CD14-positive monocyte (primary cell): ENCODE results near the gene ARHGAP15. TPM values are rescaled to one million over a fixed set of nuclear protein-coding genes. Genes with fewer than 3 reads are reported as not detected.

ENCODE experiments used
- DNase-seq, 3 donors: peaks; one replicate each; pipeline ENCODE4 v3.0.0-alpha.2; 2011 to 2022
- H2AFZ ChIP-seq: 2 replicates; pipeline ENCODE4 v1.6.0; 2012; ENCODE audit warnings: mild to moderate bottlenecking, low read depth, low read length, inconsistent platforms; ENCODE audit not compliant: insufficient read depth, poor library complexity, severe bottlenecking
- H3K27ac ChIP-seq, 2 donors: 1 replicate in 1 of 2; 2 replicates in 1 of 2; pipeline ENCODE4 v1.5.1; 2012 to 2013; ENCODE audit warnings: low read length in 2 of 2, control low read depth in 1 of 2, inconsistent platforms in 1 of 2, low read depth in 1 of 2, mild to moderate bottlenecking in 1 of 2
- H3K27me3 ChIP-seq, 2 donors: one replicate each; pipeline versions ENCODE4 v1.6.0 to v1.6.1; 2011 to 2013; ENCODE audit warnings: low read length in 2 of 2; ENCODE audit not compliant: control insufficient read depth in 2 of 2, insufficient read depth in 2 of 2
- H3K36me3 ChIP-seq, 2 donors: replicated peaks in 1 of 2; 1 replicate in 1 of 2; 2 replicates in 1 of 2; pipeline versions ENCODE4 v1.5.1 to v1.6.1; 2012 to 2013; ENCODE audit warnings: low read length in 2 of 2, control low read depth in 1 of 2, inconsistent platforms in 1 of 2, mild to moderate bottlenecking in 1 of 2; ENCODE audit not compliant: insufficient read depth in 2 of 2, control insufficient read depth in 1 of 2
- H3K4me1 ChIP-seq, 2 donors: 1 replicate in 1 of 2; 2 replicates in 1 of 2; pipeline versions ENCODE4 v1.5.1 to v1.6.1; 2012 to 2013; ENCODE audit warnings: low read length in 2 of 2, control low read depth in 1 of 2, inconsistent platforms in 1 of 2, mild to moderate bottlenecking in 1 of 2, moderate library complexity in 1 of 2; ENCODE audit not compliant: insufficient read depth in 2 of 2, control insufficient read depth in 1 of 2
- H3K4me2 ChIP-seq: replicated peaks from 2 replicates; pipeline ENCODE3; 2012; ENCODE audit warnings: low read length, moderate library complexity, mild to moderate bottlenecking; ENCODE audit not compliant: poor library complexity, severe bottlenecking; ENCODE audit errors: extremely low read depth
- H3K4me3 ChIP-seq, 3 experiments: fragments of 200-600 bp in 1 of 3; sonication (generic) in 1 of 3; replicated peaks in 1 of 3; 1 replicate in 2 of 3; 2 replicates in 1 of 3; pipeline ENCODE4 v1.5.1; 2011 to 2013; ENCODE audit warnings: low read length in 3 of 3, mild to moderate bottlenecking in 3 of 3, control low read depth in 2 of 3, low read depth in 2 of 3, inconsistent platforms in 1 of 3, moderate library complexity in 1 of 3
- H3K79me2 ChIP-seq: 2 replicates; pipeline ENCODE4 v1.6.0; 2012; ENCODE audit warnings: mild to moderate bottlenecking, control low read depth, inconsistent platforms, low read length, moderate library complexity; ENCODE audit not compliant: insufficient read depth
- H3K9ac ChIP-seq: 2 replicates; pipeline ENCODE4 v1.6.0; 2017; ENCODE audit warnings: low read length, mild to moderate bottlenecking; ENCODE audit not compliant: insufficient read depth, poor library complexity, severe bottlenecking
- H3K9me3 ChIP-seq, 2 donors: replicated peaks in 1 of 2; 1 replicate in 1 of 2; 2 replicates in 1 of 2; pipeline versions ENCODE4 v1.5.1 to v1.6.1; 2012 to 2013; ENCODE audit warnings: low read length in 2 of 2, control low read depth in 1 of 2; ENCODE audit not compliant: control insufficient read depth in 1 of 2, insufficient read depth in 1 of 2
- H4K20me1 ChIP-seq: 2 replicates; pipeline ENCODE4 v1.6.0; 2012; ENCODE audit warnings: mild to moderate bottlenecking, low read length, control low read depth, moderate library complexity; ENCODE audit not compliant: insufficient read depth
- H3K27ac Mint-ChIP-seq, 7 donors: one replicate each; pipeline ENCODE4 v1.8.0; 2020; ENCODE audit warnings: mild to moderate bottlenecking in 7 of 7, mixed read lengths in 7 of 7, moderate library complexity in 6 of 7, inconsistent platforms in 2 of 7
- H3K27me3 Mint-ChIP-seq, 3 donors: one replicate each; pipeline ENCODE4 v1.8.0; 2021 to 2022; ENCODE audit warnings: low read depth in 3 of 3, mild to moderate bottlenecking in 3 of 3, mixed read lengths in 3 of 3, moderate library complexity in 3 of 3, inconsistent platforms in 1 of 3
- H3K36me3 Mint-ChIP-seq, 2 donors: one replicate each; pipeline ENCODE4 v1.8.0; 2020; ENCODE audit warnings: mixed read lengths in 2 of 2, inconsistent platforms in 1 of 2, mild to moderate bottlenecking in 1 of 2
- H3K4me1 Mint-ChIP-seq: one replicate; pipeline ENCODE4 v1.8.0; 2020; ENCODE audit warnings: mild to moderate bottlenecking, mixed read lengths
- H3K4me3 Mint-ChIP-seq, 2 donors: one replicate each; pipeline ENCODE4 v1.8.0; 2020; ENCODE audit warnings: mild to moderate bottlenecking in 2 of 2, mixed read lengths in 2 of 2, moderate library complexity in 1 of 2
- H3K9me3 Mint-ChIP-seq, 7 donors: one replicate each; pipeline ENCODE4 v1.8.0; 2020 to 2022; ENCODE audit warnings: mixed read lengths in 7 of 7, mild to moderate bottlenecking in 6 of 7, moderate library complexity in 6 of 7, inconsistent platforms in 2 of 7
- WGBS: methylation state at CpG from one replicate; pipeline ENCODE4 v1.1.5; 2013; ENCODE audit warnings: missing lambda C conversion rate; ENCODE audit not compliant: insufficient coverage; 5-methylcytosine and 5-hydroxymethylcytosine counted together
- intact Hi-C, 2 donors: fragments of 100-400 bp; cut with micrococcal nuclease; formaldehyde crosslinking; loops; one replicate each; pipeline versions ENCODE4 v1.15.0 to v1.15.1; 2023
- polyA plus RNA-seq, 3 donors: library from polyadenylated mRNA; depleted of rRNA in 1 of 3; unstranded in 2 of 3; stranded (reverse) in 1 of 3; fragments of 300-500 nt in 2 of 3; fragments of >200 nt in 1 of 3; fragmentation: Illumina TruSeq in 2 of 3; gene quantifications; 1 replicate in 2 of 3; 2 replicates in 1 of 3; pipeline ENCODE4 v1.2.3, GENCODE V29; 2012 to 2021
- TF ChIP-seq, protein P1 (sequence below): fragments of 200-600 bp; IDR thresholded peaks from one replicate; pipeline ENCODE4 v1.8.0; 2022; ENCODE audit warnings: antibody characterized with exemption, mild to moderate bottlenecking

Gene ARHGAP15
- polyA plus RNA-seq, 3 donors, result 35.4 to 50.9 (median 50.7) TPM

DNA sequence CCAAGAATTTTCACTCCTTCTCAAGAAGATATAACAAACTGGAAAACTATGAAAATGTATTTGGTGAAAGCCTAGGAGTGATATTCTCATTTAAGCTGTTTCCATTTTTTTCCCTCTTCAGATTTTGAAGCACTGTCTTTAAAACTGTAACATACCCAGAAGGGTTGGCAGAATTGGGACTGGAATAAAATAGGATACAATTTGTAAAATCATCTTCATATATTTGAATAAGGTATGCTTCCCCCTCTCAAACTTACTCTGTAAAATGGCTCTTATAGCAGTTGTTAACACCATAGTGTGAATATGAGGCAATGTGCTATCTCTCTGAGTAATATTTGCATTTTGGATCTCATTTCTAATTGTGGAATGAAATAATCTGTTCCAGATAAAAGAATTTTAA is 676.4 kb downstream of the ARHGAP15 start:
- H3K9me3 Mint-ChIP-seq, result peaks cover 0 to 3% (median 0%) of the 10 kb centered on the region in 7 donors
- no peak overlapping the region for H3K4me3 ChIP-seq
- H3K4me3 Mint-ChIP-seq, result no peak overlapping the region
- no peak overlapping the region for H3K27ac Mint-ChIP-seq
- H3K27me3 ChIP-seq, result no peaks in the 10 kb centered on the region
- H3K9ac ChIP-seq, result no peak overlapping the region
- no peaks in the 10 kb centered on the region for H4K20me1 ChIP-seq
- peaks cover 8% of the 10 kb centered on the region in 2 donors for H3K4me1 ChIP-seq
- intact Hi-C loops, result no loop called here
- no peak overlapping the region for H2AFZ ChIP-seq
- TF ChIP-seq, protein P1, sequence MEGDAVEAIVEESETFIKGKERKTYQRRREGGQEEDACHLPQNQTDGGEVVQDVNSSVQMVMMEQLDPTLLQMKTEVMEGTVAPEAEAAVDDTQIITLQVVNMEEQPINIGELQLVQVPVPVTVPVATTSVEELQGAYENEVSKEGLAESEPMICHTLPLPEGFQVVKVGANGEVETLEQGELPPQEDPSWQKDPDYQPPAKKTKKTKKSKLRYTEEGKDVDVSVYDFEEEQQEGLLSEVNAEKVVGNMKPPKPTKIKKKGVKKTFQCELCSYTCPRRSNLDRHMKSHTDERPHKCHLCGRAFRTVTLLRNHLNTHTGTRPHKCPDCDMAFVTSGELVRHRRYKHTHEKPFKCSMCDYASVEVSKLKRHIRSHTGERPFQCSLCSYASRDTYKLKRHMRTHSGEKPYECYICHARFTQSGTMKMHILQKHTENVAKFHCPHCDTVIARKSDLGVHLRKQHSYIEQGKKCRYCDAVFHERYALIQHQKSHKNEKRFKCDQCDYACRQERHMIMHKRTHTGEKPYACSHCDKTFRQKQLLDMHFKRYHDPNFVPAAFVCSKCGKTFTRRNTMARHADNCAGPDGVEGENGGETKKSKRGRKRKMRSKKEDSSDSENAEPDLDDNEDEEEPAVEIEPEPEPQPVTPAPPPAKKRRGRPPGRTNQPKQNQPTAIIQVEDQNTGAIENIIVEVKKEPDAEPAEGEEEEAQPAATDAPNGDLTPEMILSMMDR, result no peak
- H3K36me3 ChIP-seq, result no peaks in the 10 kb centered on the region
- no peak for DNase-seq
- H3K4me2 ChIP-seq, result no peak overlapping the region
- no peaks in the 10 kb centered on the region for H3K9me3 ChIP-seq
- no peaks in the 10 kb centered on the region for H3K27me3 Mint-ChIP-seq
- no peak overlapping the region for H3K27ac ChIP-seq
- H3K36me3 Mint-ChIP-seq, result no peaks in the 10 kb centered on the region
- no peaks in the 10 kb centered on the region for H3K79me2 ChIP-seq
- H3K4me1 Mint-ChIP-seq, result peaks cover 13% of the 10 kb centered on the region

DNA sequence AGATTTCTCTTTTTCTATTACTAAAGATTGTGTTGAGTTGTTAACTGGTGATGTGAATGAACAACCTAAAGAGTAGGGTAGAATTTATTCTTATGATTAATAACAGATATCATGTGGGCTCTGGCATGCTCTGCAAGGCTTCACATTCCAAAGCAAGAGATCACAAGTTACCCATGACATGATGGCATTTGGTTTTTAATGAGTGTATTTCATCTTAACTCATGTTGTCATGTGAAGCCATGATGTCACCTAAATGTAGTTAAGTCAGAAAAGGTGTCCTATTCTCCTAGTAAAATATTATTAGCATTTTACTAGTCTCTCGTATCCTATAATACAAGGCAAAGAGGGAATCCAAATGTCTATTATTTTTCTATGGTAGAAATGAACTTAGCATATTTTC is 678.0 kb downstream of the ARHGAP15 start:
- DNase-seq, result no peak
- TF ChIP-seq, protein P1, result no peak
- Histone ChIP-seq H3K27ac (no peak overlapping the region), H3K9me3 (no peaks in the 10 kb centered on the region), H3K4me1 (peaks cover 8% of the 10 kb centered on the region in 2 donors), H3K36me3 (no peaks in the 10 kb centered on the region), H3K79me2 (no peaks in the 10 kb centered on the region), H4K20me1 (no peaks in the 10 kb centered on the region), H3K4me3 (no peak overlapping the region), H3K27me3 (no peaks in the 10 kb centered on the region), H2AFZ (no peak overlapping the region), H3K4me2 (no peak overlapping the region), H3K9ac (no peak overlapping the region)
- H3K4me1 Mint-ChIP-seq, result peaks cover 13% of the 10 kb centered on the region
- H3K4me3 Mint-ChIP-seq, result no peak overlapping the region
- no peaks in the 10 kb centered on the region for H3K36me3 Mint-ChIP-seq
- no peak overlapping the region for H3K27ac Mint-ChIP-seq
- H3K27me3 Mint-ChIP-seq, result no peaks in the 10 kb centered on the region
- intact Hi-C loops, result no loop called here
- peaks cover 0 to 3% (median 0%) of the 10 kb centered on the region in 7 donors for H3K9me3 Mint-ChIP-seq
- WGBS, result no CpG with 5 or more reads among the region's 1 CpG
